ENCODE measurements around the gene EPB41L4A.

EPB41L4A gene

DNA sequence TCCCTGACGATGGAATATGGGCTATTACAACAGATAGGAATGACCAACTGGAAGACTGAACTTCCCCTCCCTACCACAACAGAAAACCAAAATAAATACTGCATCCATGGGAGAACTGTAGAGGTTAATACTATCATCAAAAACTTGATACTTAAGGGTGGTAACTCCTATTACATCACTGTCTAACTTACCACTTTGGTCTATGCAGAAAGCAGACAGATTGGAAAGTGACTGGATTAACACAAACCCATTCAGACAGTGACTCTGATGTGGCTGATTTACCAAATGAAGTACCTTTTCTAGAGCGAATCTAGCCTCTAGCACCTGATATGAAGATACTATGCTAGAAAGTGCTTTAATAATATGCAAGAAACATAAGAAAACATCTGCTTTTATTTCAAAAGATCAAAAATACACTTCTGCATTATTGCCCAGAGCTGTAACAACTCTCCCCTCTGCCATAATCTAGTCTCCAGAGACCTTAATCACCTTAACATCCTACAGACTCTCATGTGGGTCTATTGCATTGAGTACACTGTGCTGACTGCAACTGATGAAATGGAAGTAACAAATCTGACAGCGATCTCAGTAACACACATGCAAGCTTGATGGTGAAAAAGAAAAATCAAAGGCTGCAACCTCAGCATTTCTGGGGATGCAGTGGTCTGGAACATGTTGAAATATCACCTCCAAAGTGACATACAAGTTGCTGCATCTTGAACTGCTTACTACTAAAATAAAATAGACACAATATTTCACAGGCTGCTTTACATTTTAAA is 62.7 kb downstream of the EPB41L4A start:
- DNase-seq (ENCODE audit: low read depth in 1 of 2, low spot score in 1 of 2) = no peak

DNA sequence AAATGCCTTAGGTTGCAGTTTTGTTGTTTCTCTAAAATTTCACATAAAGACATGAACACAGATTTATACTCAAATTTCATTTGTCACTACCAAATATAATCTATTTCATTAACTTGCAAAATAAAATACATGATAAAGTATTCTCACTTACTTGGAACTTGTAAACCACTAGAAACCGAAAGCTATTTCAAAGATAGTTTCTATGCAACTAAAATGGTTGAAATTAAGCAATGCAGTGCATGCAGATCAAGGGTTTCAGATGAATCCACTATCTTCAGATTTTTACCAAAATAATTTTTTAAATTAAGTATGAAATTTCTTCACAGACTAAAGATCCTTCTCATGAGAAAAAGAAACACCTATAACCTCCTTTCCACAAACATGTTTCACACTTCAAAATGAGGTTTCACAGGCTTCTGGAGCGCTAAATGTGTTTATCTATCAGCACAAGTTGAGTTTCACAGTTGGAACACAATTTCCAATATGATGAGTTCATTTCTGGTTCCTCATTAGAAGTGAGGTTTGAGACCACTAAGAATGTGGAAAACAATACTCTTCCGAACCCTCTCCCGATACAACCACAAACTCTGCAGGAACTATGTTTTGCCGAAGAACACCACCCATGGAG is 63.9 kb downstream of the EPB41L4A start:
- DNase-seq (ENCODE audit: low read depth in 1 of 2, low spot score in 1 of 2) = no peak

DNA sequence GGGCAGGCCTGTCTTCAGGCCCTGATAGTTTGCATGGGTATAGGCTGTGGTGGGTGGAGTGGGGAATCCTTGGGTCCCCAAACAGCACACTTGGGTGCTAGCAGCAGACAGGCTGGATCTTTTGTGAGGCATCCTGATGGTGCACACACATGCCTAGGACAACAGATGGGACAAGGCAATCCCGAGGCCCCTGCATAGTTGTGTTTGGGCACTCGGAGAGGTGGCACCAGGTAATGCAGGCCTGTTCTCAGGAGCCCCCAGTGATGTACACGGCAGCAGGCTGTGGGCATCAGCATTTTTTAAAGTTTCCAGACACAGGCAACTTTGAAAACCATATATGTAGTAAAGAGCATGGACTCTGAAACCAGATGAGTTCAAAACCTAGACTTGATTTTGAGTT is 65.4 kb downstream of the EPB41L4A start:
- no peak for DNase-seq (ENCODE audit: low read depth in 1 of 2, low spot score in 1 of 2)

DNA sequence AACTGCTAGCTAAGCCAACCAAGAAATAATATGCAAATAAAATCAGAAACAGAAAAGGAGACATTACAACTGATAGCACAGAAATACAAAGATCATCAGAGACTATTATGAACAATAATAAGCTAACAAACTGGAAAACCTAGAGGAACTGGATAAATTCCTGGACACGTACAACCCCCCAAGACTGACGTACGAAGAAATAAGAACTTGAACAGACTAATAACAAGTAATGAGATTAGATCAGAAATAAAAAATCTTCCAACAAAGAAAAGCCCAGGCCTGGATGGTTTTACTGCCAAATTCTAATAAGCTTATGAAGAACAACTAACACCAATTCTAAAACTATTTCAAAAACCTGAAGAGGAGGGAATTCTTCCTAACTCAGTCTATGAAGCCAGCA is 67.9 kb downstream of the EPB41L4A start:
- DNase-seq (ENCODE audit: low read depth in 1 of 2, low spot score in 1 of 2) = no peak

DNA sequence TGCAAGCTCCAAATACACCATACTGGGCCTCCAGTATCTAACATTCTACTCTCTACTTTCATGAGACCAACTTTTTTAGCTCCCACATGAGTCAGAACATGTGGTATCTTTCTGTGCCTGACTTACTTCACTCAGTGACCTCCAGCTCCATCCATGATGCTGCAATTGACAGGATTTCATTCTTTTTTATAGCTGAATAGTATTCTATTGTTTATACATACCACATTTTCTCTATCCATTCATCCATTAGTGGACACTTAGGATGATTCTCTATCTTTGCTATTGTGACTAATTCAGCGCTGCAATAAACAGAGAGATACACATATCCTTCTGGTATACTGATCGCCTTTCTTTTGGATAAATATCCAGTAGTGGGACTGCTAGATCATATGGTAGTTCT is 68.5 kb downstream of the EPB41L4A start:
- DNase-seq (ENCODE audit: low read depth in 1 of 2, low spot score in 1 of 2) = no peak

DNA sequence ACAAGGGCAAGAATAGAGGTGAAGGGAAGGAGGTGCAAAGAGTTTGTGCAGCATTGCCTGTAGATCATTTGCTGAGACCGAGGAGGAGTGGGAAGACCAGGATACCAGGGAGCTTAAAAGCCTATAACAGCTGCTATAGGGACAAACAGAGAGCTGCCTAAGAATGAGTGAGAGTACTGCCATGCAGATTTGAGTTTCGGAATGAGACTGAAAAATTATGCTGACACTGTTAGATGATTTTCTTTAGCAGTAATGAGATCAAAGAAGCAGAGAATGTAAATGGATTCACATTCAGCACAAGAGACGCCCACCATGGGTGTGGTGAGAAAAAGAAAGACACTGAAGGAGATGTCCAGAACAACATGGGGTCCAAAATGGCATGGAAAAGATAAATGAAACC is 69.7 kb downstream of the EPB41L4A start:
- DNase-seq (ENCODE audit: low read depth in 1 of 2, low spot score in 1 of 2) = no peak

DNA sequence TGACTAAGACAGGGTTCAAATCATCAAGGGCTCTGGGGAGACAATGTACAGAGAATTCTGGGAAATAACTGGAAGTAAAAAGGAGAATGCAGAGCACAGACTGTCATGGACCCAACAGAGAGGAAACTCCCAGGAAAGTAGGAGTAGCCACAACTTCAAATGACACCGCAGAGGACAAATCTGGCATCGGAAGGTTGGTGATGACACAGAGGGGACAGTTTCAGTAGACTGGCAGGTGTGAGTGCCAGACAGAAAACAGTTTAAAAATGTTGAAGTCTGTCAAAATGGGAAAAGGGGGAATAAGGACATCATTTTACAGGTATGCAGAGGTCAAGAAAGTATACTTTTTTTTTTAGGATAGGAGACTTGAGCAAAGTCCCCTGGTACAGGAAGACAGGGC is 70.2 kb downstream of the EPB41L4A start:
- no peak for DNase-seq (ENCODE audit: low read depth in 1 of 2, low spot score in 1 of 2)

DNA sequence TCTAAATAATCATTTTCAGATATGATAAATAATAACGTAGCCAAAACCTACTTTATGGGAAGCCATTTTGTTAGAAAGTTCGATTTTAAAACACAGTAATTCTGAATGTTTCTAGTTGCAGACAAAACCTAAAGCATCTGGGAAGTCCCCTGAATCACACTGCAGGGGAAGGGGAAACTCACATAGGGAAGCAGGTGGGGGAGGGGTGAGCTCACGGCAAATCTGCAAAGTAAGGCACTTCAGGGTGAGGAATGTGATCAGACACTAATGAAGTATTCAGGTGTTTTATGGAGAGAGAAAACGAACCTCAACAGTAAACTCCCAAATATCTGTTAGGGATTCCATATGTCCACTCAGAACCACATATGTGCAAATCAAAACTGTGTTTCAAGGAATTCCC is 70.7 kb downstream of the EPB41L4A start:
- DNase-seq (ENCODE audit: low read depth in 1 of 2, low spot score in 1 of 2) = no peak

DNA sequence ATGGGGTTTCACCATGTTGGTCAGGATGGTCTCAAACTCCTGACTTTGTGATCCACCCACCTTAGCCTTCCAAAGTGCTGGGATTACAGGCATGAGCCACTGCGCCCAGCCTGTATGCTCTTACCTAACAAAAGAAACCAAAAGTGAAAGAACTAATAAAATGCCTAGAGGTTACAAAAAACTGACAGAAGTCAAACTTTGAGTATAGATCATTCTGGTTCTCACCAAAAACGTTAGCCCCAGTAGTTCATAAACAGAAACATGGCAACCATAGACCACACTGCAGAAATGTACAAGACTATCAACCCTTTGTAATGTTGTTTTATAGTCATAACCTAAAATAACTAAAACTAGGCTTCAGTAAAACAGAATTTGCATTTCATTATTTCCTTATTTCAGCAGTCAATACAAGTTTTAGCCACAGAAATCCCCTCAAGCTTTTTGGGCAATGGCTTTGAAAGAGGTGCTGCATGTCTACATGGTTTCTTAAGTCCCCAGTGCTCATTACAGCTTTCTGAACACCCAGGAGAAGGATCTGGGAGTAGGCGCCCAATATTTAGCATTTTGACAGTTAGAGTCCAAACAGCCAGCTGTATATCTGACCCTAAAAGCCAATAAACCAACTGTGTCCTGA is 72.5 kb downstream of the EPB41L4A start:
- no peak for DNase-seq (ENCODE audit: low read depth in 1 of 2, low spot score in 1 of 2)

DNA sequence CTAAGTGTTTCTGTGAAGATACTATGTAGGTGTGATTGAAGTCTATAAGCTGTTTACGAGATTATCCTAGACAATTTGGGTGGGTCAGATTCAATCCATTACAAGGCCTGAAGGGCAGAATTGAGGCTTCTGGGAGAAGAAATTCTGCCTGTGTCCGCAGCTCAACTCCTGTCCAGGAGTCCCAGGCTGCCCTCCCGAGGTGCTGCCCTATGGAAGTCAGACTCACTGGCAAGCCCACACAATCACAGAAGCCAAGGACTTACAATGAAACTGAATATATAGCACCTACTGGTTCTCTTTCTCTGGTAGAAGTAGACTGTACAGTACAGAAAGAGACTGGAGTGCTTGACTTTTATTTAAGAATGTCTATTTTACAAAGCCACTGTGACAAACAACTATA is 74.5 kb downstream of the EPB41L4A start:
- no peak for DNase-seq (ENCODE audit: low read depth in 1 of 2, low spot score in 1 of 2)

DNA sequence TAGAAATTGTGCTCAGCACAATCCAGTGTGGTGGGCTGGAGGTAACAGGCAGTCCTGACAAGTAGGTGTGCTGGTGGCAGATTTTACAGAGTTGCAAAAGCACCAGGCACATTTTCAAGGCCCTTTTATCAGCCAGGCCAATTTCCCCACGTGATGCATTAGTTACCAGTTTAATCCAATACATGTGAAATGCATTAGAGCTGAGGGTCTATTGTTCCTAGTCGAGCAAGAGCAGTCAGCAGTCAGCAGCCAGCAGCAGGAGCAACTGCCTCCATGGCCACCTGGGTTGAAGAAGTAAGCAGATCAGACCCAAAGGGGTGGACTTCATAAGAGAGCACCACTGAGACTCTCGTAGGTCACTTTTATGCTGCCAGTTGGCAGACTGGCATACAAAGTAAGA is 76.7 kb downstream of the EPB41L4A start:
- DNase-seq (ENCODE audit: low read depth in 1 of 2, low spot score in 1 of 2) = no peak

DNA sequence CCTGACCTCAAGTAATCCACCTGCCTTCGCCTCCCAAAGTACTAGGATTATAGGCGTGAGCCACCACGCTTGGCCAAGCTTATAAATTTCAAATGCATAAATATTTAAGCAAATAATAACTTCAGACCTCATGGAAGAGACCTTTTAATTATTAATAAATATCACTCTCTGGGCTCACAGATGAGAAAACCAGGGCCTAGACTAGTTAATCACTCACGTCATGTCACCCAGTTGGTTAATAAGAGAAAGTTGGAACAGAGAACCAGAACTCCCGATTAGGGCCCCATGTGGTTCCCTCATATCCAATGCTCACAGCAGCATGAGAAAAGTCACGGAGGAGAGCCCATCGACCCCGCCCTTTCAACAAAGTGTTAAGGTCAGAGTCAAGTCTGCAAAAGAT is 79.3 kb downstream of the EPB41L4A start:
- no peak for DNase-seq (ENCODE audit: low read depth in 1 of 2, low spot score in 1 of 2)

DNA sequence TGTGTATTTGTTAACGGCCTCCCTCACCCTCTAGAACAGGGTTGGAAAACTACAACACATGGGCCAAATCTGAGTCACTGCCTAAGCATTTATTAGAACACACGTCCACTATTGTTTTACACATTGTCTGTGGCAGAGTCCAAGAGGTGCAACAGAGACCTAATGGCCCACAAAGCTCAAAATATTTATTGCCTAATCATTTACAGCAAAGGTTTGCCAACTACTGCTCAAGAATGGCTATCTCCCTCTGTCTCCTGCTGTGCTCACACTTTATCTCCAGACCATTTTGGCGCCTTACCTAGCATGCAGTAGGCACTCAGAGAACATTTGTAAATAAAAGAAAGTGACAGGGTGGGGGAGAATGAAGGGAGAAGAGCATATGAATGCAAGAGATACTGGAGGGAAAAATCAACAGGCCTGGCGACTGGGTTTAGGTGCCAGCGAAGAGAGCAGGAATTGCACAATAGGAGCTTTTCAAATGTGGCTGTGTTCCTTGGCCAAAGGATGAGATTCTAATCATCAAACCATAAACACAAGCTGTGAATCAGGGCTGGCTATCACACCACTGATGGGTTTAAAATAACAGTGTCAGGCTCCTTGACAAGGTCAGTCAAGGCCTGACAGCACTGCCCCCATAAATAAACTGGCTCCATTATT is 80.3 kb downstream of the EPB41L4A start:
- DNase-seq (ENCODE audit: low read depth in 1 of 2, low spot score in 1 of 2) = no peak

DNA sequence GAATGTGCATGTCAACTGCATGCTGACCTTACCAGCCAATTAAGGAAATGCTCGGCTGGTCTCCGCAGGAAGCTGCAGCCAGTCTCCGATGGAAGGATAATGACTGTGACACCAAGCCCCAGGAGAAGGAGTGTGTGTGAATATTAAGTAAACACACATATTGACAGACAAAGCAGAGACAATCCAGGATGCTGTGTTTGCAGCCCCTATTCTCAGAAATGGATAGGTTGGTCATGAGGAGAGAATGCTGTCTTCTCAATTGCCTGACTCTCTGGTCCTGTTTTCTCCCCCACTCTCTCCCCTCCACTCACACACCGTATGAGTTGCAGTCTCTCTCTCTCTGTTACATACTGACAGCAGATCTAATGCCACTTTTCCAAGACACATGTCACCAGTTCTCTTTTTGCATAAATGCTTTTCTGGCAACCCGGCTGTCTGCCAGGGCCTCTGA is 85.7 kb downstream of the EPB41L4A start:
- DNase-seq (ENCODE audit: low read depth in 1 of 2, low spot score in 1 of 2) = no peak

DNA sequence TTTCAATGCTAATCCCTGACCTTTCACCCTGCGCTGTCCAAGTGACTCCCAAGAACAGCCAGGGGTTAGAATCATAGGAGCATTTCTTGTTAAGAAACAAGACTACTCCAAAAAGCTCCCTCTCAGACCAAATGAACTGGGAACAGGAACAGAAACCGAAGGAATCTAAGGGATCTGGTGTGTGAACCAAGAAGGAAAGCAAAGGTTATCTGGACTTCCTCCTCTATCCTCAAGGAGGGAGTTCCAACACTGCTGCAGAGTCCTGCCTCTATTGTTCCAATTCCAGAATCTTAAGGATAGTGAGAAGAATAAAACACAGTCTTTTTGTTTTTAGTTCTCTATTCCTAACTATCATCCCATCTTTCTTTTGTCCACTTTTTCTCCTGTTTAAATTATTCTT is 87.2 kb downstream of the EPB41L4A start:
- DNase-seq (ENCODE audit: low read depth in 1 of 2, low spot score in 1 of 2) = no peak

DNA sequence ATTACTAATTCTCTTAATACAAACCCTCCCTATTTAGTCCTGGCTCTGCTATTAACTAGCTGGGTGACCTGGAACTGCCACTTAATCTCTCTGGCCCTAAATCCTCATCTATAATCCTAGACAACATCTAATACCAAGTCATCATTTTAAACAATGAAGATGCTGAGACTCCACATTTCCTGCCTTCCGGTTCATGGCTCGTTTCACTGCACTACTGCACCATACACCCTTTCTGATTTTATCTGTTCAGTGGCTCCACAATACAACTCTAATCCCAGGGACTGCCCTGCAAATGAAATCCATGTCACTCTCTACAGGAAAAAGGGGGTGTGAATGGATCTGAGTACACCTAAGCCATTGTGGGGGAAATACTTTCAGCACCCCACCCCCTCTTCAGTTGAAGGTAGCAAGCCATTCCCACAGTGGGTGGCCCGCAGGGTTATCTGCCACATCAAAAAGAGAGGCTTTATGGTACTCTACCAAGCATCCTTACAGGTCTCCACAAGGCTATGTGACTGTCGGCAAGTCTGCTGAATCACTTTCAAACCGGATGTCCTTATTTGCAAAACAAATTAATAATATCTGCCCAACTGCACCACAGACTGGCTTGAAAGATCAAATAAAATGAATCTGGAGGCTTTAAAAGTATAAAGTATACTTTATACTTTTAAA is 89.5 kb downstream of the EPB41L4A start:
- DNase-seq (ENCODE audit: low read depth in 1 of 2, low spot score in 1 of 2) = no peak

DNA sequence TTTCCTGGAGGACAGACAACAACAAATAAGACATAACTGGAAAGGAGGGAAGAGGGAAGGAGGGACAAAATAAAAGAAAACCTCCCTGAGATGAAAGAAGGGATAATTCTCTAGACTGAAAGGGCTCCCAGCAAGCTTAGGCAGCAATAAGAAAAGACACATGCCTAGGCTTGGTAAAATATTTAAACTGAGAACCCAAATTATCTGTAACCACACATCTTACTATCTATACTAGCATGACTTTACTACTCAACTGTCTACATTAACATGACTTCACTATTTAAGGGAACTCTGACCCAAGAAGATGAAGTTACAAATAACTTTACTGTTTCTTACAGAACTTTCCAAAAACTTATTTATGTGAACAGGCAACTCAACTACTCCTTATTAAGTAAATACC is 95.9 kb downstream of the EPB41L4A start:
- DNase-seq (ENCODE audit: low read depth in 1 of 2, low spot score in 1 of 2) = no peak

DNA sequence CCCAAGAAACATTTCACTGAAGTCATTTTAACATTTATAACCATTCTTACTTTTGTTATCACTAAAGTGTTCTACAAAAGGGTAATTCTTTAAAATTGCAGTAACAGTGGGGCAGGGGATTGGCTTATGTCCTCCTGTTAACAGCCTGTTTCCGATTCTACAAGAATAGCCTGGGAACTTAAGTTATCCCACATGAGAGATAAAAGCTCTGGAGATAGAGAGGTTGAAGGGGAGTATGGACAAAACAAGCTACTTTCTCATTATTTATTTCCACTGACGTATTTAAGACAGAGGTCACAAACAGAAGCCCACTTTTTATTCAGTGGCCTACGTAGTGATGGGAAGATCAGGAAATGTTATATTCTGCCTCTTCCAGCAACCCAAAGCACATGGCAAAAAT is 98.7 kb downstream of the EPB41L4A start:
- DNase-seq (ENCODE audit: low read depth in 1 of 2, low spot score in 1 of 2) = no peak

DNA sequence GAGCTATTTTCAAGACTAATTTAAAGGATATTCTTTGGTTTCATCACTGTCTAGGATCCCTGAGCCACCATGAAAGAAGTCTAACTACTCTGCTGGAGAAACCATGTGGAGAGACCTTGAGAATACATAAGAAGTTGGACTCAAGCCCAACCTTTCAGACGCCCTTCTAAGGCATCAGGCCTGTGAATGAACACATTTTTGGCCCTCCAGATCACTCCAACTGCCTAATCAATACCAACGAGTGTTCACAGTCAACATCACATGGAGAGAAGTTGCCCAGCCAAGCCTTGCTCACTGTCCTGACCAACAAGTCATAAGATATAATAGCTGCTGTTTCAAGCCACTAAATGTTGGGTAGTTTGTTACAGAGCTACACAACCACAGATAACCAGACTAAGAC is 100.7 kb downstream of the EPB41L4A start:
- DNase-seq (ENCODE audit: low read depth in 1 of 2, low spot score in 1 of 2) = no peak

DNA sequence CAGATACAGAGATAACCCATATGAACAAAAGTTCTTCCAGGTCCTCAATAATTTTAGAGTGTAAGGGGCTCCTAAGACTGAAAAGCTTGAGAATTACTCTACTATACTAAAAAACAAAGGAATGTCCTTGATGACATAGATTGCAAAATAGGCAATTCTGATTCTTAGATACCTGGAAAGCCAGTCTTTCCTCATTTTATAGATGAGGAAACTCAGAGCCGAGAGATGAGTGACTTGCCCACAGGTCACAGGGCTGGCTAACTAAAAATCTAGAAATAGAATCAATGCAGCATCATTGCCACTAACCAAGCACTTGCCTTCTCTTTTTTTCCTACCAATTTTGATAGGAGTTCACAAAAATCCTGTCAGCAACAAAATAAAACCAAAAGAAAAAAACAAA is 101.2 kb downstream of the EPB41L4A start:
- no peak for DNase-seq (ENCODE audit: low read depth in 1 of 2, low spot score in 1 of 2)

DNA sequence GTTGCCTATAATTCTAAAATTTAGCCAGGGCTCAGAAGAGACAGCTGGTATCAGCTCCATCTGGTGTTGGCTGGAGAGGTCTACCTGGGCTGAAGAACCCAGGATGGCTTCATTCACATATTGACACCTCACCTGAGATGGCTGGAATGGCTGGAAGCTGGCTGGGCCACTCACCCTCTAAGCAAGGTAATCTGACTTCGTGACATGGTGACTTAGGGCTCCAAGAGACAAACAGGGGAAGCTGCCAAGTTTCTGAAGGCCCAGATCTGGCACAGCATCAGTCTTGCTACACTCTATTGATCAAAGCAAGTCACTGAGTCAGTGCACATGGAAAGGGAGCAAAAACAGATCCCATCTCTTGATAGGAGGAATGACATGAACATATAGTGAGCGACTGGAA is 102.3 kb downstream of the EPB41L4A start:
- DNase-seq (ENCODE audit: low read depth in 1 of 2, low spot score in 1 of 2) = no peak
